Fibroblast of skin of left biceps (primary cell): ENCODE results near the gene DOCK6.
A peak's percentile ranks its signal among the peaks of the same experiment; 100 is the strongest.

Source experiments
- DNase-seq, 2 experiments: peaks; one replicate each; pipeline ENCODE4 v3.0.0-alpha.2; 2013; ENCODE audit warnings: low read depth in 2 of 2

The DOCK6 gene

DNA sequence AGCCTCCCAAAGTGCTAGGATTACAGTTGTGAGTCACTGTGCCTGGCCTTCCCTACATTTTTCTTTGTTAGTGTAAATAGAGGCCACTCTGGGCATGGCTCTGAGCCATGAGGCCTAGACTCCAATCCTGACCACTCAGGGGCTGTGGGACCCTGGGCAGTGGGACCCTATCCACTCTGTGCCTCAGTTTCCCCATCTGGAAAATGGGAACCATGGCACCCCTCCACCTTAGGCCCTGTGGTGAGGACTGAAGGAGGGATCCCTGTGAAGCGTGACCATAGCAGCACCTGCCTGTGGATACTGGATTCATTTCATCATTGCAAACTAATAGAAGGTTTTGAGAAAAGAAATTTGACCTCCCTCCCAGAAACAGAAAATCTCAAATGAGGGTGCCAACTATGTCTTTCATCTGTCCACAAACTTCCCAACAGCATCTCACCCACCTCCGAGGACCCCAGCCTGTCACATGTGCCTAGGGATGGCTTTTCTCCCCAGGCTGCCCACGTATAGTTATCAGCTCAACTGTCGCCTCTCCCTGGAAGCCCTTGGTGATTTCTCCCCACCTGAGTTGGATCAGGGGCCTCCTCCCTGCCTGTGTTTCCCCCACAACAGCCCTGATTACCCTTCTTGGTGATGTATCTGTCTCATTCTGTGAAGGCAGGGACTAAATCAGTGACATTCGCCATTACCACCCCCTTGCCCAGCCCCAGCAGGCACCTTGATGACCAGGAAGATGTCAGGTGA lies 17.3 kb downstream of the DOCK6 start:
- no peak for DNase-seq

DNA sequence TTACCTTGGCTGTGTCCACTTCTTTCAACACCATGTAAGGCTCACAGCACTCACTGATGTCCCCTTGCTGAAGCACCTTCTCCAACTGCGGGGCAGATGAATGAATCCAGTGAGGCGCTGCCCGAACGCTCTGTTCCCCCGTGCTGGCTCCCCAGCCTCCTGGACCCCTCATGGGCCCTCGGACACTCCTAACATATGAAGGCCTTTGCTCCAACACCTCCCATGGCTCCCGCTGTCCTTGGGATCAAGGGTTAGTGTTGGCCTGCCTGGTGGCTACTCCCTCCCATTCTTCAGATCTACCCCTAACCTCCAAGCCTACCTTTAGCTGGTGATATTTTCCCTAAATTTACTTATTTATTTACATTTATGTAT lies 18.5 kb downstream of the DOCK6 start:
- no peak for DNase-seq

DNA sequence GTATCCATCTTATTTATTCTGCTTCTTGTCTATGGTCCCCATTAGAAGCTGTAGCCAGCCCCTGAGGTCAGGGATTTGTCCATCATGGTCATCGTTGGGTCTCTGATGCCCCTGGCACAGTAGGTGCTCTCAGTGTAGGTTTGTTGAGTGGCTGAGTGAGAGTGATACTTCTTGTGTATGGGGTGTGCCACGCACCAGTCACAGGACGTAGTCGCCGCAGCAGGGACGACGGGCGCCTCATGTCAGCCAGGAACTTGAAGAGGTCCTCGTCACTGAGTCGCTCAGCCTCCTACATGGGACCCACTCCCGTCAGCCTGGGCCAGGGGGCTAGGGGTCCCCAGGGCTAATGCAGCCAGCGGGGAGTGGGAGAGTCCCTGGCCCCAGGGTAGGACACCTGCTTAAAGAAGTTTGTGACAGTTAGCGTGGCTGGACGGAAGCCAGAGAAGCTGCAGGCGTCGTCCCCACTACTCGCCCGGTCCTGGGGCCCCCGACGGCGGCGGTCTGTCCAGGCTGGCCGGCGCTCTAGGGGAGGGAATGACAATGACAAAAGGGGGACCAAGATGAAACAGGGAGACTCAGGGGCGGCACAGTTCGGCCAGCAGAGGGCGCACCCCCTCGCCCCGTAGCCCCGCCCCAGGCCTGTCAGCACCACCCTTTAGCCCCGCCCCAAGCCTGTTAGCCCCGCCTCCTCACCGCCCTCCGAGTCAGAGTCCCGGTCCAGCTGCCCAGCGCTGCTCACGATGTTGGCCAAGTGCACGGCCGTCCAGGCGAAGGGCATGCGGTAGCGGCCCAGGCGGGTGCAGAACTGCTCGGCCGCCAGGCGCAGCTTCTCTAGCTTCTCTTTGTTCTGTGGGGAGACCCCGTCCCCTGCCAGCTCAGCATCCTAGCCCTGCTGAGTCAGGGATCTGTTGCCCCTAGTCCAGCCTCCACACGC lies 19.2 kb downstream of the DOCK6 start:
- peak; percentile 5 to 12 for DNase-seq

DNA sequence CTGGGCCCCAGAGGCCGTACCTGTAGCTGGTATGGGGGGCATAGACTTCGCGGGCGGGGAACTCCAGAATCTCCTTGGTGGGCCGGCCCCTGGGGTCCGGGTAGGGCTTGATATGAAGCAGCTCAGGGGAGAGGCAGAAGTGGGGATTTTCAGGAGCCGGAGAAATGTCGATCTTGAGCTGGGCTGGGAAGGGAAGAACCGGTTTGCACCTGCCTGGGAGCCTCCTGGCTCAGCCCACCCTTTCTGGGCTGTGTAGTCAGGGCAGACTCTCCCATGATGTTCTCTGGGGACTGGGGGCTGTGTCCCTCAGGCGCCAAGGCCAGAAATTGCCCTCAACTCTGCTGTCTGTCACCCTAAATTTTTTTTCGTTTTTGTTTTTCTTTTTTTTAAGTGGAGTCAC lies 20.3 kb downstream of the DOCK6 start:
- no peak for DNase-seq

DNA sequence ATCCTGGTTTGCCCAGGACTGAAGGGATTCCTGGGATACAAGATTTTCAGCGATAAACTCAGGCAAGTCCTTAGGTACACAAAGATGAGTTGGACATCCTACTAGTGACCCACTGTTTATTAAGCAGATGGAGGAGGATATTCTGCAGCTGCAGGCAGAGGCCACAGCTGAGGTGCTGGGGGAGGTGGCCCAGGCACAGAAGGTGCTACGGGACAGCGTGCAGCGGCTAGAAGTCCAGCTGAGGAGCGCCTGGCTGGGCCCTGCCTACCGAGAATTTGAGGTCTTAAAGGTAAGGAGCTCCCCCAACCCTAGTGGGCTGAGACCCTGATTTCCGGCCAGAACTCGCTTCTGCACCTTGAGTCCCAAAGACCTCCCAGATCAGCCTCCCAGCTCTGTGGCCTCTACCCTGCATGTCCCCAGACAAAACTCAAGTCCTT lies 22.3 kb downstream of the DOCK6 start:
- no peak for DNase-seq

DNA sequence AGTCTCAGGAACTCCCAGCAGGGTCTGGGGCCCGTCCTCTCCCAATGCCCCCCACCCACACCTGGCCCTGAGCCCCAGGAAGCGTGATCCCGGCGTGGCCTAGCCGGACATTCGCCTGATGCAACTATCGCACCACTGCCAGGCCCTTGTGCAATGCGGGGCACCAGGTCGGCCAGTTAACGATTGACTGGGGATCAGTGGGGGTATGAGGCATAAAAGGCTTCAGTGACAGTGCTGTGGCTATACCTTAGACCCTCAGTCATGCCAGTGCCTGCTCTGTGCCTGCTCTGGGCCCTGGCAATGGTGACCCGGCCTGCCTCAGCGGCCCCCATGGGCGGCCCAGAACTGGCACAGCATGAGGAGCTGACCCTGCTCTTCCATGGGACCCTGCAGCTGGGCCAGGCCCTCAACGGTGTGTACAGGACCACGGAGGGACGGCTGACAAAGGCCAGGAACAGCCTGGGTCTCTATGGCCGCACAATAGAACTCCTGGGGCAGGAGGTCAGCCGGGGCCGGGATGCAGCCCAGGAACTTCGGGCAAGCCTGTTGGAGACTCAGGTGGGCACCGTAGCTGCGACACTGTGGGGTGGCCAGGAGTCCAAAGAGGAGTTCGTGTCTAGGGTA lies 22.8 kb downstream of the DOCK6 start, which contains the start of gene ANGPTL8:
Gene ANGPTL8 (plus strand): TSS at position 243 of the 624 bp plus-strand sequence. CDS start 19 bp downstream, at position 262.
- DNase-seq = no peak

DNA sequence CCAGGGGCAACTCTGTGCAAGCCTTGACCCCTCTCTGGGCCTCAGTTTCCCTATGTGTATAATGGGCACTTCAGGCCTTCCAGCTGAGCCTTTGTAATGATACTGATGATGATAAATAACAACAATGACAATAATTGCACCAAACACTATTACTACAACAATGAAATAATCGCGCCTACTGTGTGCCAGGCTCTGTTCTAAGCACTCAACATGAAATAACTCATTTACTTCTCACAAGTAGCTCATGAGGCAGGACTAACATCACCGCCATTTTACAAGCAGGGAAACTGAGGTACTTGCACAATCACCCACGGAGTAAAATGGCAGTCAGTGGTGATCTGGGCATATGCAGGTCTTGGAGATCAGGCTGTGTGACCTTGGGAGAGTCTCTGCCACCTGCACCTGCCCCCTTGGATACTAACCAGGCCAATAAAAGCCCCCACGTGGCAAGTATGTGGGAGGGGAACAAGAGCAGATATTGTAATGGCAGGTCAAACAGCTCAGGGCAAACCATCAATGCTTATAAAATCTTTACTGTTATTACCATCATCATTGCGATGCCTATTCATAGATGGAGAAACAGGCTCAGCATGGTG lies 23.4 kb downstream of the DOCK6 start:
- no peak for DNase-seq

DNA sequence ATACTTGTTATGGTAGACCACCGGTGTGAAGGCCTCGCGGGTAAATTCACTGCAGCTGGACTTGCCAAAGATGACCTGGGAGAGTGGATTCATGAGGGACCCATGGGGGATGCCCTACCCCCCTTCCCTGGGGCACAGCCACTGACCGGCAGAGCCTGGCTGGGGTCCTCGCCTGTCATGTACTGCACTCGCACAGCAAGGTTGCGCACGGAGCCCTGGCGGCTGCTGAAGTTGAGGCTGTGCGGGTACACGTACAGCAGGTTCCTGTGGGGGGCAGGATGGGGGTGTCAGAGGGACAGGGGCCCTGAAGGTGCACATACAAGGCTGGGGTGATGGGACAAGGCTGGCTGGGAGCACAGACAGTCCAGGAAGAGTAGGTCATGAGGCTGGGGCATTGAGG lies 24.3 kb downstream of the DOCK6 start:
- DNase-seq = no peak

DNA sequence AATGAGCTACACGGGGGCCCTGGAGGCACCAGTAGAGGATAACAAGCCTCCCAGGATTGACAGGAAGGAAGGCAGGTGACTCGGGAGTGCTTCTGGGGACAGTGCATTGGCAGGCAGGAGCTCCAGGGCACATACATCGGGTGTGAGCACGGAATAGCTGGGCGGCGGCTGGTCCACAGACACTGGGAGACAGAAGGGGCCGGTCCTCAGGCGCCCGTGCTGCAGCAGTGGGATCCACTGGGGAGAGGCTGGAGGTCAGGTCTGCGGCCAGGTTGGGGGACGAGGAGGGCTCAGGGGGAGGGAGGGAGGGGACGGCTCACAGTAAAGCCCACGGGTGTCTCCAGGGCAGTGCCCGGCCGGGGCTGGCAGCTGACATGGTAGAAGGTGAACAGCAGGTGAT lies 25.0 kb downstream of the DOCK6 start:
- no peak for DNase-seq

DNA sequence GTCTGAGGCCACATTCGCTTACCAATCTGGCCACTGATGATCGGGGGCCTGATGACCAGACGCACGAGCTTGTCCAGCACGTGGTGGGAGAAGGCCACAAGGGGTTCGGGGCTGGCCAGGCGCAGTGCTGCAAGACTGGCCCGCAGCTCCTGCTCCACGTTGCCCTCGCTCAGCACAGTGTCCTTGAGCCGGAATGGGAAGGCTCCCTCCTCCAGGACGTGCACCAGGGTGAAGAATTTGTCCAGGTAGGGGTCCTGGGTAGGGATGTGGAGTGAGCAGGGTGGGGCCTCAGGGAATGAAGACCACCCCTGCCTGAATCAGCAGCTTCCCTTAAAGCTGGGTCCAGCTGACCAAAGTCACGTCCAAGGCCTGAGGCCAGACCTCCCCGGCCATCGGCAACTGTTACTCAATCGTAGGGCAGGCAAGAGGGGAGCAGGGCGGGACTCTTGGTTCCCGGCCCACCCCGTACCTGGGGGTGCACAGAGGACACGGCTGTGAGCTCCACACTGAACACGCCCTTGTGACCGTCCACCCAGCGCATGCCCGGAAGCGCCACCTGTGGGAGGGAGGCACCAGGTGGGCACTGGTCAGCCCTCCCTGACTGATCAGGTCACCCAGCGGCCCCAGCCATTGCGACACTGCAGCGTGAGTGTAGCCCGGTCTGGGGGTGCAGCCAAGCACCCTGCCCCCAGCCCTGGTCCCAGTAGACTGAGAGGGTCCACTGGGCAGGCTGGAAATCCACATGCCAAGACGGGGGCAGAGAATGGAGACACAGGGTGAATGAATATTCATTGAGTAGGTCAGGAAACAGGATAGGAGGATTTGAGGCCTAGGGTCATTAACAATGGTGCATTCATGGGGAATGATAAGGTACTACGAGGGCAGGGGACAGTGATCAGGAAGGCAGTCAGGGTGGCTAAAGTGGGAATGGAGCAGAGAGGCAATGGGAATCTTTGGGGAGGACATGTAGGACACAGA lies 25.7 kb downstream of the DOCK6 start:
- no peak for DNase-seq

DNA sequence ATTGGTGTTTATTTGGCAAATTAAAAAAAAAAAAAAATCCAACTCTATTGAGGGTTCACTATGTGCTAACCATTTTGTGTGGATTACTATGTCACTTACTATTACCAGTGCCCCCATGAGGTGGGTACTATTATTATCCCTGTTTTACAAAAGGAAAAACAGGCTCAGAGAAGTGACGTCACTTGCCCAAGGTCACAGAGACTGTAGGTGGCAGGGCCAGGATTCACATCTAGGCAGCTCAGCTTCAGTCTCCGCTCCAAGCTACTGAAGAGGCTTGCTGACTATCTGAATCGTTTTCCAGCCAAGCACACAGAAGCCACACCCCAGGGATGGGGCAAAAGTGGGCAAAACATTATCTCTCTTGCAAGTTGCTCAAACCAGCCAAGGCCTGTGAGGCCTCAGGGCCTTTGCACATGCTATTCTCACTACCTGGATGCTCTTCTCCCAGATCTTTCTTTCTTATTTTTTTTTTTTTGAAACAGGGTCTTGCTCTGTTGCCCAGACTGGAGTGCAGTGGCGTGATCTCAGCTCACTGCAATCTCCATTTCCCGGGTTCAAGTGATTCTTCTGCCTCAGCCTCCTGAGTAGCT lies 27.7 kb downstream of the DOCK6 start:
- DNase-seq = no peak

DNA sequence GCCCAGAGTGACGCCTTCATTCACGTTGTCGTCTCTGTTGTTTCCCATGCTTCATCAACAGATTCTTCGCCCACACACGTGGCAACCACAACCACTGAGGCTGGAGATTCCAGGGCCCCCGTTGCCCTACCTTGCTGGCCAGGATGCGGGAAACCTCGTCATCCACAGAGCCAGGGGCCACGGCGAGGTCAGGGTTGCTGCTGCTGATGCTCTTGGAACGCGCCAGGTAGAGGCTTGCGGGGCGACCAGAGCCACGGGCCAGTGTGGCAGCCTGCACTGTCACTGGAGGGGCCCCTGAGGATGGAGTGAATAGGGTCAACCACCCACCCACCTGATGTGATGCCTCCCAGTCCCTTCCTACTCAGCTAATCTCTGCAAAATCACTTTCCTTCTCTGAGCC lies 29.3 kb downstream of the DOCK6 start:
- DNase-seq = no peak

DNA sequence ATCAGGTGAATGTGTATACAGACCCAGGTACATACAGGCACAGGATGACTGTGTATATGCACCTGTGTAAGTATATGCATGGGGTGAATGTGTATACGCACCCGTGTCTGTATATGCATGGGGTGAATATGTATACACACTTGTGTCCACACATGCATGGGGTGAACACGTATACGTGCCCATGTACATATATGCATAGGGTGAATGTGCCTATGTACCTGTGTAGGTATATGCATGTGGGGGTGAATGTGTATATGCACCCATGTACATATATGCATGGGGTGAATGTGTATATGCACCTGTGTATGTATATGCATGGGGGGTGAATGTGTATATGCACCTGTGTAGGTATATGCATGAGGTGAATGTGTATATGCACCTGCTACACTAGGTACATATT lies 29.8 kb downstream of the DOCK6 start:
- DNase-seq = no peak

DNA sequence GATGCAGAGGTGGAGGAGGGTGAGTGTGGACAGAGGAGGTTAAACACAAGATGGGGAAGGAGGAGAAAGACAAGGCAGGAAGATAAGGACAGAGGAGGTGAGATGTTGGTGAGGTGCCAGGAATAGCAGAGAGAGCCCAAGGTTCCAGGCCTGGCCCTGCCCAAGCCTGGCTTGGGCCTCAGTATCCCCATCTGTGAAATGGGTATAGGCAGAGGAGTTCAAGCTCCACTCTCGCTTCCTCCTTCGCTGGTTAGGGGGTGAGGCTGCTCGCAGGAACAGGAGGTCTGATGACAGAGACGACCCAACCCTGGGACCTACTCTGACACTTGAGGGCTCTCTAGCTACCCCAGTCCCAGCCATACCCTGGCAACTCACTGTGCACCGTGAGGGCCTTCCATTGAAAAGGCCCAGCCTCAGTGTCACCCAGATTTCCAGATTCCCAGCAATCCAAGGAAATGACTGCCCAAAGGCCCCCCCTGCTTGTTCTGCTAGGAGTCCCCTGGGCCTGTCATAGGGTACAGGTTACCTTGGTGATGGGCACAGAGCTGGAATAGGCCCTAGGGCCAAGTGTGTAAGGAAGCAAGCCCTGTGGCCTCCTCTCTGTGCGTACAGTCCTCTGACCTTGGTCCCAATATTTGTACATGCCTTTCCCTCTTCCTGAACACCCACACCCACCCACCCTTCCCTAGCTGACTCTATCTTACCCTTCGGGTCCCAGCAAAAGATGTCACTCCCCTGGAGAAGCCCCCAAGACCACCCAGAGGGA lies 31.5 kb downstream of the DOCK6 start:
- no peak for DNase-seq

DNA sequence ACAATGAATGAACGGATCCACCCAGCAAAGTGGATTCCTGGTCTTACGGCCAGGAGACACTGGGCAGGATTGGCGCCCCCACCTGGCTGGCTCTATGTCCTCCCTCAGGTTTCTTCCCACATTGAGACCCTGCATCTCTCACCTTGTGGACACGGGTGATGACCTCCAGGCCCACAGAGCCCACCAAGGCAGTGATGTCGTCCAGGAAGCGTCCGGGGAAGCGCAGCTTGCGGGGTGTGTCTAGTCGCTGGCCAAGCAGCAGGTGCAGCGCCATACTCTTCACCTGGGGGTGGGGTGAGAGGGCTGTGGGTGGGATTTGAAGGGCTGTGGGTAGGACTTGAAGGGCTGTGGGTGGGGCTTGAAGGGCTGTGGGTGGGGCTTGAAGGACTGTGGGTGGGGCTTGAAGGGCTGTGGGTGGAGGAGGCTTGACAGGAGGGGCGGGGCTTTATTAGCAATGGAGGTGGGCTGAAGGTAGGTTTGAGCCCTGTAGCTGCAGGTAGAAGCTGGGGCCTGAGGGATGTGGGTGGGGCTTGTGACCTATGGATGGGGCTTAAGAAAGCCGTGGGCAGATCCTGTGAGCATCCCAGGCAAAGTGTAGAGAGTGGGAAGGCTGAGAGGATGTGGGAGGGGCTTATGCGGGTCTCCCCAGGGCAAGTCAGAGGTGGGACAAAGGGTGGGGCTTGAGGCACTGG lies 35.0 kb downstream of the DOCK6 start:
- no peak for DNase-seq

DNA sequence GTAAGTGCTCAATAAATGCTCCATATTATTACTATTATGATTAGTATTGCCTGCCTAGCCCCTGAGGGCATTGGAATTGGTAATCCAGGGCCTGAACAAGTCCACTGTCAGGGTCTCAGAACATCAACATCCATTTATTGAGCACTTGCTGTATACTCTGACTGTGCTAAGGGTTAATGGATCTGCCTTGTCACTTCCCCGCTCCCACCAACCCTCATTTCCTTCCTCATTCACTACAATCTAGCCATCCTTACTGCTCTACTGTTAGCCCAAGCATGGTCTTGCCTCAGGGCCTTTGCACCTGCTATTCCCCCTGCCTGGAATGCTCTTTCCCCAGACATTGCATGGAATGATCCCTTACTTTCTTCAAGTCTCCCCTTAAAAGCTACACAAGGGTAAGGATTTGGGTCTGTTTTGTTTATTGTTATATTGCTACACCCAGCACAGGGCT lies 35.6 kb downstream of the DOCK6 start:
- no peak for DNase-seq

DNA sequence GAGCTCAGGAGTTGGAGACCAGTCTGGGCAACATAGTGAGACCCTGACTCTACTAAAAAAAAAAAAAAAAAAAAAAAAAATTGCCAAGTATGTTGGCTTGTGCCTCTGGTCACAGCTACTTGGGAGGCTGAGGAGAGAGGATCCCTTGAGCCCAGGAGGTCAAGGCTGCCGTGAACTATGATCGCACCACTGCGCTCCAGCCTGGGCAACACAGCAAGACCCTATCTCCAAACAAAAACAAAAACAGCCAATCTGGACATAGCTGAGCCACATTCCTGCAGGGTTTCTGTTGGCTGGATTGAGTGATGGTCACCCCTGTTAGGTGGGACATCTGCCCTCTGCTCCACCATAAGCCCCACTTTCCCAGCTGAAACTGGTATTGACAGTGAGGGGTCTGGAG lies 36.5 kb downstream of the DOCK6 start:
- no peak for DNase-seq

DNA sequence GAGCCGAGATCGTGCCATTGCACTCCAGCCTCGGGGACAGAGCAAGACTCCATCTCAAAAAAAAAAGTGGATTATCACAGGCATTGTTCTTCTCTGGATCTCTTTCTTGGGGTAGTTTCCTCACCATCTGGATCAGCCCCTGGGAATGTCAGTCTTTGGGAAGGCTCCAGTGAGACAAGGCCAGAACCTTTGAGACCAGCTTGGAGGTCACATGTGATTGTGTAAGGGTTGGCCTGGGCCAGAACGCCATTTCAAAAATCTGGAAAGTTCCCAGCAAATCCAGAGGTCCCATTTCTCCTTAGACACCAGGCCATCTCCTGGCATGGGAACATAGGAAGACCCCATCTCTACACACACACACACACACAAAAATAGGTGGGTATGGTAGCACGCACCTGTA lies 37.2 kb downstream of the DOCK6 start:
- DNase-seq = no peak

DNA sequence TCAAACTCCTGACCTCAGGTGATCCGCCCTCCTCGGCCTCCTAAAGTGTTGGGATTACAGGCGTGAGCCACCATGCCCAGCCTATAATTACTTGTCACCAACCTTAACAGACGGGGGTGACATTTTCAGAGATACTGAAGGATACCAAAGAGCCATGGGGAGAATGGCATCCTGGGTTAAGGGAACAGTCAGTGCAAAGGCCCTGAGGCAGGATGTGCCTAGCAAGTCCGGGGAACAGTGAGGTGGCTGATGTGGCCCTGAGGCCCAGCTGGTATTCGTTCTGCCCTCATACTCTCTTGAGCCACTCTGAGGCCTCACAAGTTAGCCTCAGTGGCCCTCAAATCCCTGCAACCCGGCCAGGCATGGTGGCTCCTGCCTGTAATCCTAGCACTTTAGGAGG lies 37.9 kb downstream of the DOCK6 start:
- DNase-seq = no peak
